Astrocyte of the cerebellum (primary cell): ENCODE measurements around the gene SOBP.
A peak's percentile ranks its signal among the peaks of the same experiment; 100 is the strongest.

Source experiments
- DNase-seq: peaks from one replicate; pipeline ENCODE4 v3.0.0-alpha.2; 2011; ENCODE audit warnings: low read depth
- H3K4me3 ChIP-seq: 2 replicates; pipeline ENCODE4 v1.5.1; 2011; ENCODE audit warnings: mild to moderate bottlenecking, low read depth, low read length, moderate library complexity
- CTCF ChIP-seq: IDR thresholded peaks from 2 replicates; pipeline ENCODE4 v1.5.1; 2012; ENCODE audit warnings: low read length, low read depth, moderate library complexity, mild to moderate bottlenecking; ENCODE audit errors: missing control alignments
- in situ Hi-C: cut with HindIII; loops from 2 replicates; pipeline ENCODE4 v1.10.0; 2017; ENCODE audit warnings: low sequenced_read_pairs

The SOBP gene

GRCh38 chr6:107655245-107655644, 165.3 kb downstream of the SOBP start:
- peak; percentile 31 for TF ChIP-seq CTCF
- DNase-seq: no peak
- in situ Hi-C loops: no loop called here
- no peak overlapping the region for H3K4me3 ChIP-seq

GRCh38 chr6:107655864-107656263, 165.9 kb downstream of the SOBP start:
- no peak for DNase-seq
- TF ChIP-seq CTCF: no peak
- in situ Hi-C loops: no loop called here
- no peak overlapping the region for H3K4me3 ChIP-seq

- H3K4me3 ChIP-seq: no peak overlapping the region
- TF ChIP-seq CTCF: no peak
- DNase-seq: no peak
- in situ Hi-C loops: no loop called here
These were observed 166.5 kb downstream of the SOBP start for GRCh38 chr6:107656401-107656800.

- H3K4me3 ChIP-seq: no peak overlapping the region
- DNase-seq: no peak
- in situ Hi-C loops: no loop called here
- TF ChIP-seq CTCF: no peak
These were observed 167.0 kb downstream of the SOBP start for GRCh38 chr6:107656883-107657282.

GRCh38 chr6:107657373-107657754, 167.4 kb downstream of the SOBP start:
- in situ Hi-C loops: no loop called here
- no peak for TF ChIP-seq CTCF
- H3K4me3 ChIP-seq: no peak overlapping the region
- DNase-seq: no peak

GRCh38 chr6:107657755-107658461, 168.0 kb downstream of the SOBP start:
- DNase-seq: peak; percentile 62
- H3K4me3 ChIP-seq: no peak overlapping the region
- peak; percentile 44 for TF ChIP-seq CTCF
- in situ Hi-C loops: no loop called here
